ENCODE data around the gene EPN2.
"Not testable (repeated sequence)": the region's sequence is repeated elsewhere in the genome, so short reads cannot be mapped to it uniquely, and the experiment has no call there.

- TF ChIP-seq, protein P1, sequence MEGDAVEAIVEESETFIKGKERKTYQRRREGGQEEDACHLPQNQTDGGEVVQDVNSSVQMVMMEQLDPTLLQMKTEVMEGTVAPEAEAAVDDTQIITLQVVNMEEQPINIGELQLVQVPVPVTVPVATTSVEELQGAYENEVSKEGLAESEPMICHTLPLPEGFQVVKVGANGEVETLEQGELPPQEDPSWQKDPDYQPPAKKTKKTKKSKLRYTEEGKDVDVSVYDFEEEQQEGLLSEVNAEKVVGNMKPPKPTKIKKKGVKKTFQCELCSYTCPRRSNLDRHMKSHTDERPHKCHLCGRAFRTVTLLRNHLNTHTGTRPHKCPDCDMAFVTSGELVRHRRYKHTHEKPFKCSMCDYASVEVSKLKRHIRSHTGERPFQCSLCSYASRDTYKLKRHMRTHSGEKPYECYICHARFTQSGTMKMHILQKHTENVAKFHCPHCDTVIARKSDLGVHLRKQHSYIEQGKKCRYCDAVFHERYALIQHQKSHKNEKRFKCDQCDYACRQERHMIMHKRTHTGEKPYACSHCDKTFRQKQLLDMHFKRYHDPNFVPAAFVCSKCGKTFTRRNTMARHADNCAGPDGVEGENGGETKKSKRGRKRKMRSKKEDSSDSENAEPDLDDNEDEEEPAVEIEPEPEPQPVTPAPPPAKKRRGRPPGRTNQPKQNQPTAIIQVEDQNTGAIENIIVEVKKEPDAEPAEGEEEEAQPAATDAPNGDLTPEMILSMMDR (IDR thresholded peaks at IDR 0.05), result not testable (repeated sequence)
- TF ChIP-seq POLR2A (IDR thresholded peaks at IDR 0.05), result not testable (repeated sequence)
These were observed 21.9 kb upstream of the EPN2 start for GRCh38 chr17:19215074-19215860.
